HG03565 (cell line): ENCODE results near the gene OR10K2.
"Not testable (repeated sequence)": the region's sequence is repeated elsewhere in the genome, so short reads cannot be mapped to it uniquely, and the experiment has no call there.

ENCODE experiments used
- ATAC-seq: cut with Tn5 transposase; IDR thresholded peaks from one replicate; pipeline ENCODE4 v1.9.1; 2021; ENCODE audit warnings: mild to moderate bottlenecking, moderate library complexity; ENCODE audit not compliant: unreplicated experiment

The OR10K2 gene

GRCh38 chr1:158426137-158426536 is at the start of gene OR10K2:
TSS of gene OR10K2 (minus strand) at chr1:158426237. CDS start at chr1:158420866, 5,371 bp downstream.
- ATAC-seq, result no peak

DNA sequence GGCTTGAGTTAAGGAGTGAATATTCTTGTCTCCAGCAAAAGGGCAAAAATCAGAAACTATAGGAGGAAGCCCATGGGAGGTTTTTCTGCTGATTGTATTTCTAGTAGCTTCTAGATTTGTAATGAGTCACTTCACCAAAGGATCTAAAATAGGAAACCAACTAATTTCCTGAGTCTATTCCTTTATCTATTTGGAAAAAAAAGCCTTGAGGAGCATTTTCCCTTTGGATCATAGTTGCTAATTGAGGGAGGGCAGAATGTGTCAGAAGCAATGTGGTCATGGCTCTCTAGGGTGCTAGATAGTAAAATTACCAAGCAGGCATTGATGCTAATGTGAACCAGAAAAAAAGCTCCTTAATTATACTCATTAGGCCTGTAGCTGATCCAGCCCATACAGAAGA is 45.9 kb upstream of the OR10K2 start, which contains the start of gene OR10R2:
TSS of gene OR10R2 (plus strand) at position 301 of the 400 bp plus-strand sequence. CDS start 106 bp downstream, outside the sequence.
- no peak for ATAC-seq

- ATAC-seq, result no peak
Observed at GRCh38 chr1:158461534-158461933, 35.5 kb upstream of the OR10K2 start, which contains the start of gene OR10K1. TSS of gene OR10K1 (plus strand) at chr1:158461834. CDS start at chr1:158465562, 3,728 bp downstream.

- no peak for ATAC-seq
Observed at GRCh38 chr1:158458263-158458662, 32.2 kb upstream of the OR10K2 start.

DNA sequence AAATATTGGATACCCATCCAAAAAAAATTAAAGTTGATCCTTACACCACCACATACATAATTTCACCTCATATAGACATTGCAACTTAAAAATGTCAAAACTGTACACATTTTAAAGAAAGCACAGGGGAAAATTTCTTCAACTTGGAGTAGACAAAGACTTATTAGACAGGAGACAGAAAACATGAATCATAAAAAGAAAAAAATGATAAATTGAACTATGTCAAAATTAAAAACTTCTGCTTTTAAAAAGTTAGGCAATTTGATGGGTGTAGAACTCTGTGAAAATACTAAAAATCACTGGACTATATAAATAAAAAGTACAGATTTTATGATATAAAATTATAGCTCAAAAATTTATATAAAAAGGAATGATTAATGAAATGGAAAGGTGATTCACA is 31.2 kb upstream of the OR10K2 start:
- no peak for ATAC-seq

DNA sequence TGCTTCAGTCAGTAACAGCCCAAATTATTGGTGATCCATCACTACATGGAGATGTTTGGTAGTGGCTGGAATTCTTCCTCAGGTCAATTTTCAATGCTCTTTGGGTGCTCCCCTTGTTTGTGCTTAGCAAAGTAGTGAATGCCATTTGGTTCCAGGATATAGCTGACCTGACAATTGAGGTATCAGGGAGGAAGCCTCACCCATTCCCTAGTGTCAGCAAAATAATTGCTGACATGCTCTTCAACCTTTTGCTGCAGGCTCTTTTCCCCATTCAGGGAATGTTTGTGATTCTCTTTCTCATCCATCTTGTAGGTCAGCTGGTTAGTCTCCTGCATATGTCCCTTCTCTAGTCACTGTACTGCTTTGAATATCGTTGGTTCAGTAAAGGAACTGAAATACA is 28.5 kb upstream of the OR10K2 start:
- ATAC-seq, result no peak

- ATAC-seq, result no peak
Observed at GRCh38 chr1:158445376-158445775, 19.3 kb upstream of the OR10K2 start.

GRCh38 chr1:158434741-158435140 is 8.7 kb upstream of the OR10K2 start:
- no peak for ATAC-seq

DNA sequence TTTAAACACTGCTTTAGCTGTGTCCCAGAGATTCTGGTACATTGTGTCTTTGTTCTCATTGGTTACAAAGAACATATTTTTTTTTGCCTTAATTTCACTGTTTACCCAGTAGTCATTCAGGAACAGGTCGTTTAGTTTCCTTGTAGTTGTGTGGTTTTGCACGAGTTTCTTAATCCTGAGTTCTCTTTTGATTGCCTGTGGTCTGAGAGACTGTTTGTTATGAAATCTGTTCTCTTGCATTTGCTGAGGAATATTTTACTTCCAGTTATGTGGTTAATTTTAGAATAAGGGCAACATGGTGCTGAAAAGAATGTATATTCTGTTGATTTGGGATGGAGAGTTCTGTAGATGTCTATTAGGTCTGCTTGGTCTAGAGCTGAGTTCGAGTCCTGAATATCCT is 4.1 kb upstream of the OR10K2 start:
- not testable (repeated sequence) for ATAC-seq

GRCh38 chr1:158425027-158425426 is 1.0 kb downstream of the OR10K2 start:
- ATAC-seq, result no peak

- no peak for ATAC-seq
Observed at GRCh38 chr1:158422212-158422611, 3.8 kb downstream of the OR10K2 start.

- no peak for ATAC-seq
Observed at GRCh38 chr1:158417586-158417985, 8.5 kb downstream of the OR10K2 start.

DNA sequence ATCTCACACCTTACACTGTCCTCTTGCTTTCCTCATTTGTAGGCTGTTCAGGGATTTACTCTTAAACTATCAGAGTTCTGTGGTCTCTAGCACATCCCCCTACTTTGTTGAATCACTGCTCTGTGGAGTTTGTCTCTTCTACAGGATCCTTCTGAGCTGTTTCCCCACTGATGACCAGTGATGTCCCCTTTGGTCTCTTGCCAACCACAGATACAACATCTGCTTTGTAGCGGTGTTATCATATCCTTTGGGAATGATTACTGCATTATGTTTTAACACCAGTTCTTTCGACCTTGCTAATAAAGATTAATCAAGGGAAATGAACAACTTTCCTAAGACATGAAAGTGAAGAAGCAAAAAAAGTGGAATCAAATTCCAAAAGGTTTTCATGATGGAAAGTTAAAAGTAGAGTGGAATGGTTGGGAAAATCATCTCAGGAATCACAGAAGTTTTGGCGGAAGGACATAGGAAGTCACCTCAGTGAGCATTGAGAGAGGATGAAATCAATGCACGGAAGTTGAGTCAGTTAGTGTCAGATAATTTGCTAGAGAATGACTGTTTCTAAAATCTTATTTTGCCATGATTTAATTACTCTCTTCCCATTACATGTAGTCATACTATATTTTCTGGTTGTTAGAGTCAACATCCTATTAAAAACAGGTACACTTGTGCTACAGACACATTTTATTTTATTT is 11.2 kb downstream of the OR10K2 start:
- no peak for ATAC-seq

GRCh38 chr1:158407092-158407491 is 18.9 kb downstream of the OR10K2 start:
- no peak for ATAC-seq

- no peak for ATAC-seq
Observed at GRCh38 chr1:158400871-158401270, 25.2 kb downstream of the OR10K2 start.

GRCh38 chr1:158398818-158399514 is 27.1 kb downstream of the OR10K2 start, which contains the start of gene OR10T2:
TSS of gene OR10T2 (minus strand) at chr1:158399466. CDS start at chr1:158399466, 0 bp downstream.
- ATAC-seq, result no peak

DNA sequence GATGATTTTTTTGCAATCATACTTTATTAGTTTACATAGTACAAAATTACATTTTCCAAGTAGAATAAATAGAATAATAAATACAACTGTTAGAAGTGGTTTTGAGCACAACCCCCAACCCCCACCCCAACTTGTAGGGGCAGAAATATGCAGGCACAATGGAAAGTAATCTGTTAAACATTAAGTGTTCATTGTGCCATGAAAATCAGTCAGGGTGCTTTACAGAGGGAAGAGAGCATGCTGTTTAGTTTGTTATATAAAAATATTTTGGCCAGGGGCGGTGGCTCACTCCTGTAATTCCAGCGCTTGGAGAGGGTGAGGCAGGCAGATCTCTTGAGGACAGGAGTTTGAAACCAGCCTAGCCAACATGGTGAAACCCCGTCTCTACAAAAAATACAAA is 29.4 kb downstream of the OR10K2 start:
- no peak for ATAC-seq

GRCh38 chr1:158393476-158393875 is 32.6 kb downstream of the OR10K2 start:
- no peak for ATAC-seq

DNA sequence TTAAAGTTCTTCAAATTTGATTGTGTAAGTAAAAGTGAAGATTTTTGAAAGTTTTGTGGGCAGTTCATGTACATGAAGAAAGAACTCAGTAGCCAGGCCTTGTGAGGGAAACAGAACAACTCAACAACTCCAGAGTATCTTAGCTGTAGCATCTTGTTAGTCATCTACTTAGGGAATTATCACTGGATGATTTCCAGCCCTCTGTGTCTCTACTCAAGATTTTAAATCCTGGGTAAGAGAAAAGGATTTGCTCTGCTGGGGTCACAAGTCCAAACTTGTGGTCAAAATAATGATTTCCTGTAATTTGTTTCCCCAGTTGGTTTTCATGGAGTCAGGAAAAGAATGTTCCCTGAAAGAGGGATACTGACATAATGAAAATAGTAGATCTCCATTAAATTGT is 34.9 kb downstream of the OR10K2 start:
- no peak for ATAC-seq

DNA sequence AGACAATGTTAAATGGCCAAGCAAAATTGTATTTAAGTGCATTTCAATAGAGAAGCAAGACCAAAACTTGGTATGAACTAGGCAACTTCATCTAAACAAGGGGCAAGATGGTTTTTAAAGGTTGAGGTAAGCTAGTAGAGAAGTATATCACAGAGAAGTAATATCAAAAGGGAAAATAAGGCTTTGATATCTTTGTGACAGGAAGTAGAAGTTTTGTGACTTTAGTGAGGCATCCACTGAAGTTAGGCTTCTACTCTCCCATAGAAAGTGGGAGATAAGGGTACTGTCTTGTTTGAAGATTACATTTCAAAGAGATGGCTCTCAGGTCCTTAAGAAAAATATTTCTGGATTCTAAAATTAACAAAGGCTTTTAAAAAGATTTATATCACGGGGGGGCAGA is 35.7 kb downstream of the OR10K2 start:
- ATAC-seq, result no peak

DNA sequence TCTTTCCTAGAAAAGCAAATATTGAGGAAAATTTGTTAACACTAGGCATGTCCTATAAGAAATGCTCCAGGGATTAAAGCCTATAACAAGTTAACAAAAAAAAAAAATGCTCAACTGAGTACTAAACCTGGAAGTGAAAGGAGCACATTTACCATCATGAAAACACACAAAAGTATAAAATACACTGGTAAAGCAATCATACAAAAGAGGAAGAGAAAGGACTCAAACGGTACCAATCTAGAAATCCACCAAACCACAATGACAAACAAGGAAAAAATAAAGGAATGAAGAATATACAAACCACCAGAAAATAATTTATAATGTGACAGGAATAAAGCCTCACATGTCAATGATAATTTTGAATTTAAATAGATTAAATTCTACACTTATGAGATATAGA is 51.2 kb downstream of the OR10K2 start:
- no peak for ATAC-seq

GRCh38 chr1:158374101-158374500 is 51.9 kb downstream of the OR10K2 start:
- ATAC-seq, result not testable (repeated sequence)
